Mammary epithelial cell (primary cell): ENCODE results near the gene SLC6A13.

Experiments used
- EZH2 ChIP-seq: IDR thresholded peaks from 2 replicates; pipeline ENCODE4 v1.6.1; 2012; ENCODE audit warnings: low read length, inconsistent platforms, borderline replicate concordance
- TF ChIP-seq, protein P1 (sequence below), 2 donors: IDR thresholded peaks in 1 of 2; conservative IDR thresholded peaks in 1 of 2; 2 replicates each; pipeline ENCODE4 v1.5.1; 2011 to 2012; ENCODE audit warnings: inconsistent platforms in 2 of 2, low read length in 2 of 2, mild to moderate bottlenecking in 2 of 2, control low read depth in 1 of 2, low read depth in 1 of 2; ENCODE audit not compliant: insufficient read depth in 1 of 2; ENCODE audit errors: extremely low read depth in 1 of 2

DNA sequence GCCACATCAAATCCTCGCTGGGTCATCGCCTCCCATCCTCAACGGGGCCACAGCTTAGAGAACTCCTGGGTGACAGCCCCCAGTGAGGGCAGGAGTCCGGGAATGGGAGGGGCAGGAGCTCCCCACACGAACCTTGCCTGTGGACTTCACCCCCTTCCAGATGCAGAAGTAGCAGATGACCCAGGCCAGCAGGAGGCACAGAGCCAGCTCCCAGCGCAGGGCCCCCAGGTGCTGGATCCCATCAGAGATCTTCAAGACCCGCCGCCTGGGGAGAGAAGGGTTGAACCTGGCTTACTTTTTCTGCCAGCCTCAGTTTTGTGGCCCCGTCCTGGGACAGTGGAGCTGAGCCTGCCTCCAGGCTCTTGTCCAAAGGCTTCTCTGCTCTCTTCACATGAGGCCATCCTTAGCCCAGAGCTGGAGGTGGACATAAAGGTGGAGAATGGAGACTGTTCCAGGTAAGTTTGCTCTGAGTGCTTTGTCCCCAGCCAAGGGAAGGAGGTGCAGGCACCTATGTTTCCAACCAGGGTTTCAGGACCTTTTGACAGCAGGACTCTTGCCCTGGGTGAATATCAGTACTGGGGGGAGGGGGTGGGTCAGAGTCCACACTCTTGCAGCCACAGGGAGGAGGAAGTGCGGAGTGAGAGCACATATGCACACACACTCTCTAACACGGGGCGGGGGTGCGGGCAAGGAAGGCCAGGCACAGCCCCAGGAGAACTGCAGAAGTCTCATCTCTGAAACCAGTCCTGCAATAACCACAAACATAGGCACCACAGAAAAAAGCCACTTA, 25.4 kb downstream of the SLC6A13 start:
- TF ChIP-seq, protein P1, sequence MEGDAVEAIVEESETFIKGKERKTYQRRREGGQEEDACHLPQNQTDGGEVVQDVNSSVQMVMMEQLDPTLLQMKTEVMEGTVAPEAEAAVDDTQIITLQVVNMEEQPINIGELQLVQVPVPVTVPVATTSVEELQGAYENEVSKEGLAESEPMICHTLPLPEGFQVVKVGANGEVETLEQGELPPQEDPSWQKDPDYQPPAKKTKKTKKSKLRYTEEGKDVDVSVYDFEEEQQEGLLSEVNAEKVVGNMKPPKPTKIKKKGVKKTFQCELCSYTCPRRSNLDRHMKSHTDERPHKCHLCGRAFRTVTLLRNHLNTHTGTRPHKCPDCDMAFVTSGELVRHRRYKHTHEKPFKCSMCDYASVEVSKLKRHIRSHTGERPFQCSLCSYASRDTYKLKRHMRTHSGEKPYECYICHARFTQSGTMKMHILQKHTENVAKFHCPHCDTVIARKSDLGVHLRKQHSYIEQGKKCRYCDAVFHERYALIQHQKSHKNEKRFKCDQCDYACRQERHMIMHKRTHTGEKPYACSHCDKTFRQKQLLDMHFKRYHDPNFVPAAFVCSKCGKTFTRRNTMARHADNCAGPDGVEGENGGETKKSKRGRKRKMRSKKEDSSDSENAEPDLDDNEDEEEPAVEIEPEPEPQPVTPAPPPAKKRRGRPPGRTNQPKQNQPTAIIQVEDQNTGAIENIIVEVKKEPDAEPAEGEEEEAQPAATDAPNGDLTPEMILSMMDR (conservative IDR thresholded peaks at IDR 0.05 in 1 of 2, IDR thresholded peaks at IDR 0.05 in 1 of 2; ENCODE audit: extremely low read depth in 1 of 2, insufficient read depth in 1 of 2, low read depth in 1 of 2, low read length in 2 of 2), result no peak
- TF ChIP-seq EZH2, result no peak
